ENCODE data around the gene LRRC8A.

The LRRC8A gene

DNA sequence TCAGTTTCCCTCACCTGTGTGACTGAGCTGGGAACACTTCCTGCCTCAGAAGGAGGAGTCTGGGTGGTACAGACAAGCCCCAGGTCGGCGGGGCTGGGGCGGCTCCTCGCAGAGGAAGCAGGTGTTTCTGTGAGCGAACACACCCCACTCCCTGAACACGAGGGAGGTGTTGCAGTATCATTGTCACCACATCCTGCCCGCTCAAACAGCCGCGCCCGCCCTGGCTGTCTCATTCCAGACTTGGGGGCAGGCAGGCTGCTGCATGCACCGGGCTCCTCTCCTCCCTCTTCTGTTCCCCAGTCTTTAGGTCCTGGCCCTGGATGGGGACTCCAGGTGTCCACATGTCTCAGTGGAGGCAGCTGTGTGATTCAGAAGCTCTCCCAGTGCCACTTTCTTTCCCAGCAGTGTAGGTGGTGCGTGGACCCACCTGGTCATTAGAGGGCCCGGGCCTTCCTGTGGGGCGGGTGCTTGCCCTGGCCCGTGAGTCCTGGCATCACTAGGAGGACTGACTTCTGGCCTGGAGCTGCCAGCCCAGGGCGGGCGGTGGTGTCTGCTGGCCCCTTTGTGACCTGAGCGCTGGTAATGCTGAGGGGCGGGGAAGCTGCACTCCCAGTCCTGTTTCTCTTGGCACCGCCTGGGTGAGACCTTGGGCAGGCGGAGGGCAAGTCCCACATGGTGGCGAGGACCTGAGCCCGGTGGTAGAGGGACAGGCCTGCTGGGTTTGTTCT, 20.6 kb downstream of the LRRC8A start:
- no peak for DNase-seq (ENCODE audit: low spot score)

DNA sequence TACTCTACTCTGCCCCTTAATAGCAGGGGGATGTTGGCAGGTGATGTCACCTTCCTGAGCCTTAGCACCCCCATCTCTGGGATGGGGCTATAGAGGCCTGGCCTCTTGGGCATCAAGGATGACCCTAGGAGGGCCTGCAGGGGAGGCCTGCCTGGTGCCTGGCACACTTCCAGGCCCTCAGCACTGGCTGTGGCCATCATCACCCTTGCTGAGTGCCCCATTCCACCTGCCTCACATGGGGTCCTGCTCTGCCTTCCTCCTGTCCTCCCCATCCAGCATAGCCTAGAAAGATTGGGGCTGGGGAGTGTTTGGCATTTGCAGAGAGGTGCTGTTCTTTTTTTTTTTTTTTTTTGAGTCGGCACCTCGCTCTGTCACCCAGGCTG, 21.1 kb downstream of the LRRC8A start:
- DNase-seq (ENCODE audit: low spot score): no peak

DNA sequence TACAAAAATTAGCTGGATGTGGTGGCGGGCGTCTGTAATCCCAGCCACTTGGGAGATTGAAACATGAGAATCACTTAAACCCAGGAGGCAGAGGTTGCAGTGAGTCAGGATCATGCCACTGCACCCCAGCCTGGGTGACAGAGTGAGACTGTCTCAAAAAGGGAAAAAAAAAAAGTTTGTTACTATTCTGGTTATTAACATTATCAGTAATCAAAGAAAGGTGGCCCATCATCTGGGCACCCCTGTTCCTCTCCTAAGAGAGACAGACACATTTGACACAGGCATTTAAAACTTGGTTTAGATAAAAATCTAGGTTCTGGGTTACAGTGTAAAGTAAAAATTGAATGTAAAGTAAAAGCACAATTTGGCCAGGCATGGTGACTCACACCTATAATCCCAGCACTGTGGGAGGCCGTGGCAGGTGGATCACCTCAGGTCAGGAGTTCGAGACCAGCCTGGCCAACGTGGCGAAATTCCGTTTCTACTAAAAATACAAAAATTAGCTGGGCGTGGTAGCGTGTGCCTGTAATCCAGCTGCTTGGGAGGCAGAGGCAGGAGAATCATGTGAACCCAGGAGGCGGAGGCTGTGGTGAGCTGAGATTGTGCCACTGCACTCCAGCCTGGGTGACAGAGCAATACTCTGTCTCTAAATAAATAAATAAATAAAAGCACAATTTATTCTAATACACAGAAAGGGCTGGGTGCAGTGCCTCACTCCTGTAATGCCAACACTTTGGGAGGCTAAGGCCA, 22.1 kb downstream of the LRRC8A start:
- DNase-seq (ENCODE audit: low spot score): no peak

DNA sequence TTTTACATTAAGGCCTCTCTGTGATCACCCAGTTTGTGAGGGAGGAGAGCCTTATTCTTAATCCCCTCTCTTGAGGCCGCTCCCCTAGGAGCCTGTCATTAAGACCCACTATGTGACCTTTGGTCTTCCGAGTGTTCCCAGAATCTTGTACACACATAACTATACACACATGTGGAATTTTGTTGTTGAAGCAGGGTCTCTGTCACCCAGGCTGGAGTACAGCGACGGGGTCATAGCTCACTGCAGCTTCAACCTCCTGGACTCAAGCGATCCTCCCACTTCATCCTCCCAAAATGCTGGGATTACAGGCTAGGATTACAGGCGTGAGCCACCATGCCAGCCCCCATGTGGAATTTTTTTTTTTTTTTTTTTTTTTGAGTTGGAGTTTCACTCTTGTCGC, 24.0 kb downstream of the LRRC8A start:
- no peak for DNase-seq (ENCODE audit: low spot score)

DNA sequence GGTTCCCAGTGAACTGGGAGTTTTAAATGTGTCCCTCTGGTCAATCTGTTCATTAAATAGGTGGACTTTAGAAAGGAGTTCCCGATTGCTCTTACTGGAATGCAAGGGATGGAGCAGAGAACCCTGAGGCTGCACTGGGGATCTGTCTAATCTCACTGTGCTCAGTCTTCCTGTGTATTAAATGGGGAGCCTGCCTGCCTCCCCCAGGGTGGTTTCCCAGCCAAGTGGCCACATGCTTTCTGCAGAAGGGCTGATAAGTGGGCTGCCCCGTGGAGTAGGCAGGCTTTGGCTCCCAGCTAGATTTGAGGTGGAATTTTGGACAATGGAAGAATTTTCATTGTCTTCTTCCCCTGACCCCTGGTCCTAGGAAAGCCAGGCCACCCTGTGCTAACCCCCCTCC, 24.8 kb downstream of the LRRC8A start:
- DNase-seq (ENCODE audit: low spot score): no peak

DNA sequence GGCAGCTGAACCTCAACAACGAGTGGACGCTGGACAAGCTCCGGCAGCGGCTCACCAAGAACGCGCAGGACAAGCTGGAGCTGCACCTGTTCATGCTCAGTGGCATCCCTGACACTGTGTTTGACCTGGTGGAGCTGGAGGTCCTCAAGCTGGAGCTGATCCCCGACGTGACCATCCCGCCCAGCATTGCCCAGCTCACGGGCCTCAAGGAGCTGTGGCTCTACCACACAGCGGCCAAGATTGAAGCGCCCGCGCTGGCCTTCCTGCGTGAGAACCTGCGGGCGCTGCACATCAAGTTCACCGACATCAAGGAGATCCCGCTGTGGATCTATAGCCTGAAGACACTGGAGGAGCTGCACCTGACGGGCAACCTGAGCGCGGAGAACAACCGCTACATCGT, 26.4 kb downstream of the LRRC8A start:
- no peak for DNase-seq (ENCODE audit: low spot score)

DNA sequence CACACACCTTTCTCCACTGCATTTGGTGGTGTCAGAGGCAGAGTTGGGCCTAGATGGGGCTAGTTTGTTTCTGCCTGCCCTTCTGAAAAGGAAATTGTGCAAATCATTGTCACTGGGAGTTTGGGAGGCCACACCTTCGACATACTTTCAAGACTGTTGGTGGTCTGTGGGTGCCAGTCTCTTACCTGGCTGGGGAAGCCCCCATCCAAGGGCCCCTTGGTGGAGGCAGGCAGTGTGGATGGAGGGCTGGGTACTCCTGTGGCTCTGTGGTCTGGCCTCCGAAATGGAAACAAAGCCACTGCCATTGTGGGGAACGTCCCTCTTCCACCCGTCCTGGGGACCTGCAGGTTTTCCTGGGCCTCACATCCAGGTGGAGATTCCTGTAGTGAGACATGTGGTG, 27.9 kb downstream of the LRRC8A start:
- no peak for DNase-seq (ENCODE audit: low spot score)

DNA sequence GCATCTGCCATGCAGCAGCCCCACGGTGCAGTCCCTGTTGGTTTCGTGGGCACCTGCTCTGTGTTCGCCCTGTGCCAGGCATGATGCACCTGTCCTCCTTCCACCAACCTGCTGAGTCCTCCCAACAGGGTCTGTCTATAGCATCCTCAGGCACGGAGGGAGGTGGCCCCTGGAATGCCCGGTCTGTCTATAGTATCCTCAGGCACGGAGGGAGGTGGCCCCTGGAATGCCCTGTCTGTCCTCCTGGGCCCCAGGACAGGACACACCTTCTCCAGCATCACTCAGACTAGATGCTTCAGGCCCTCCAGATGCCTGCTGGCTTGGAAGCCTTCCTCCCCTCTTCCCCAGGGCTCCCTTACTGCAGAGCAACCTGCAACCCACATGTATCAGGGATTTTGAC, 29.0 kb downstream of the LRRC8A start:
- no peak for DNase-seq (ENCODE audit: low spot score)

DNA sequence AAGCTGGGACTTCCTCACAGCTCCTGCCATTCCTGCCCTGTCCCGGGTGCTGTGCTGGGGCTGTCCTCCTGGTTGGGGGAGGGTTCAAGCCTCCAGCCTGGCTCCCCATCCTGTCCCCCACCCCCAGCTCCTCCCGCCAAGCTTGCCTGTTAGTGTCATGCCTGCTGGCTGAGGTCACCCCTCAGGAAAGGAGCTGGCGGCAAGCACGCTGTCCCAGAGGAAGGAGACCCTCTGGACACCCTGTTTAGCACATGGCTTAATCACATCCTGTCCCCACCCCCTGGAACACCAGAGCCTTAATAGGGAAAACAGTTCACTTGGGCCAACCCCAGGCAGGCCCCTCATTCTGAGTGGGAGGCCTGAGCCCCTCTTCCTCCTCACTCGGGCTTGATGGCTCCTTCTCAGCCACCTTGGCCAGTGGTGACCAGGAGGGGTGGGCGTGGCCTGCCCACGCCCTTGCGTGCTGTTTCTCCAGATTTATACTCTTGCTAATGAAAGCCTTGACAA, 29.6 kb downstream of the LRRC8A start:
- DNase-seq (ENCODE audit: low spot score): peak; percentile 98

DNA sequence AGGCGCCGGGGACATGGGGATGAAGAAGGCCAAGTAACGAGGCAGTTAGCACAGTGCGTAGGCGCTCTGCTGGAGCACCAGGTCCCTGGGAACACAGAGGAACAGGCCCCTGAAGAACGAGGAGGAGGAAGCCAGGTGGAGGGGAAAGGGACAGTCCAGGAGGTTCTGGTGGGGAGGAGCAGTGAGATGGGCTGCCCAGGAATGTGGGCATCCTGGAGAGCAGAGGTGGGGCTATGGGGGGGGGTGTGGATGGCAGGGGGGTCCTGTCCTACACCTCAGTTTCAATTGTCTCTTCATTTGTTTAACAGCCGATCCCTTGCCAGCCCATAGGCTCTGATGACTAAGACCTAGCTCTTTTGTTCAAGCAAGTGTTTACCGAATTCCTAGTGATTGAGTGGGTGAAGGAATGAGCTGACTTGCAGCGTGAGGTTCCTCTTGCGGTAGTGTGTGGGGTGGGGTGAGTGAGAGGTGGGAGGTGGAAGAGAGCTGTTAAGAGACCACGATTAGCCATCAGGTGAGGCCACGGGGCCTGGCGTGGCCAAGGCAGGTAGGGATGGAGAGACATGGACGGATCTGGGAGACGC, 30.4 kb downstream of the LRRC8A start:
- peak; percentile 93 for DNase-seq (ENCODE audit: low spot score)

DNA sequence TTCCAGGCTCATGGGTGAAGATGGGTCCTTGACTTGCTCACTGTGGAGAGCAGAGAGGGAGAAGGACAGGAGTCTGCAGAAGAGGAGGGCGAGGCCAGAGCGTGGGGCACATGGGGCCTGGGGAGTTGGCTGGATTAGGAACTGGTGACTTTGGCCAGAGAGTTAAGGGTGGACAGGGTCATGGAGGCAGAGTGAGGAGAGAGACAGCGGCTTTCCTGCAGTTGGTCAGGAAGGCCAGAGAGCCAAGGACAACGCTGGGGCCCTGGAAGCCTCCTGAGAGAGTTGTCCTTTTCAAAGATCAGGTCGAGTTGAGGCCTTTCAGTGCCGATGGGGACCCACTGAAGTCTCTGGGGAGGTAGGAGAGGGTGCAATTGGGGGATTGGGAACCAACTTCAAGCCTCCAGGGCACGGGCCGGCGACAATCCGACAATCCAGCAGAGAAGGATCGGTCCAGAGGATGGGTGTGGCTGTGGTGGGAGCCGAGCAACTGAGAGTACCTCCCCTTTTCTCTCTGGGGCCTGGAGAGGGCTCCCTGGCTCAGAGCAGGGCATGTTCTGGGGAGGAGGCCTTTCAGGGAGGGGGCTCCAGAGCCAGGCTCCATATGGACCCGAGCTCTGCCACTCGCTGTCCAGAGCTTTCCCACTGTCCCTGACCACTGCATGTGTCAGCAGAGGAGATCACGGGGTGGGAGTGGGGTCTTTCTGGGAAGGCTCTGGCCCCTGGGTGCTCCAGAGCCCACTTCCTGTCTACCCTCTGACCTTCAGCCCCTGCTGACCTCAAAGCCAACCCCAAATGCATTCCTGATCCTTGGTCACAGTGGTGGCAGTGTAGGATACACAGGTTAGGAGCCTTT, 31.3 kb downstream of the LRRC8A start:
- no peak for DNase-seq (ENCODE audit: low spot score)

DNA sequence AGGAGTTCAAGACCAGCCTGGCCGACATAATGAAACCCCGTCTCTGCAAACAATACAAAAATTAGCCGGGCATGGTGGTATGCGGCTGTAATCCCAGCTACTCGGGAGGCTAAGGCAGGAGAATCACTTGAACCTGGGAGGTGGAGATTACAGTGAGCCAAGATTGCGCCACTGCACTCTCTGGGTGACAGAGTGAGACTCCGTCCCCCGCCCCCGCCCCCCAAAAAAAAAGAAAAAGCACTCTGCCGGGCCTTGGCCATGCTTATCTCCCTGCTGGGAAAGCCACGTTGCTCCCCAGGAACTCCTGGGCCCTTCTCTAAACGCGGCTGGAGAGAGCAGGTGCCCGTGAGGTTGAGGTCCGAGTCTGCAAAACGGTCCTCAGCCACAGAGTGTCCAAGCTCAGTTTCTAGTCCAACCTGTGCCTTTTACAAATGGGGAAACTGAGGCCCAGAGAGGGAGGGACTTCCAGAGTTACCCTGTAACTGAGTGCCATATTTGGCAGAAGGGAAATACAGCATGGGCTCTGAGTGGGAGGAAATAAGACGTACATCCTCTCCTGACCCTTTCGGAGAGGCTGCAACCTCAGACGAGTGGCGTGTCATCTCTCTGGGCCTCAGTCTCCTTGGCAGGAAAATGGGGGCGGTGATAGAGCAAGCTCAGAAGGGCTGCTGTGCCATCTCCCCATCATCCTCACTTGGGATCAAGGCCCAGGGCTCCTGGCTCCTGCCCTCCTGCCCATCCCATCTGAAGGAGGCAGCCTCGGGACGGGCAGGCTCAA, 32.3 kb downstream of the LRRC8A start:
- no peak for DNase-seq (ENCODE audit: low spot score)

DNA sequence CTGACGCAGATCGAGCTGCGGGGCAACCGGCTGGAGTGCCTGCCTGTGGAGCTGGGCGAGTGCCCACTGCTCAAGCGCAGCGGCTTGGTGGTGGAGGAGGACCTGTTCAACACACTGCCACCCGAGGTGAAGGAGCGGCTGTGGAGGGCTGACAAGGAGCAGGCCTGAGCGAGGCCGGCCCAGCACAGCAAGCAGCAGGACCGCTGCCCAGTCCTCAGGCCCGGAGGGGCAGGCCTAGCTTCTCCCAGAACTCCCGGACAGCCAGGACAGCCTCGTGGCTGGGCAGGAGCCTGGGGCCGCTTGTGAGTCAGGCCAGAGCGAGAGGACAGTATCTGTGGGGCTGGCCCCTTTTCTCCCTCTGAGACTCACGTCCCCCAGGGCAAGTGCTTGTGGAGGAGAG, 34.3 kb downstream of the LRRC8A start:
- DNase-seq (ENCODE audit: low spot score): no peak

DNA sequence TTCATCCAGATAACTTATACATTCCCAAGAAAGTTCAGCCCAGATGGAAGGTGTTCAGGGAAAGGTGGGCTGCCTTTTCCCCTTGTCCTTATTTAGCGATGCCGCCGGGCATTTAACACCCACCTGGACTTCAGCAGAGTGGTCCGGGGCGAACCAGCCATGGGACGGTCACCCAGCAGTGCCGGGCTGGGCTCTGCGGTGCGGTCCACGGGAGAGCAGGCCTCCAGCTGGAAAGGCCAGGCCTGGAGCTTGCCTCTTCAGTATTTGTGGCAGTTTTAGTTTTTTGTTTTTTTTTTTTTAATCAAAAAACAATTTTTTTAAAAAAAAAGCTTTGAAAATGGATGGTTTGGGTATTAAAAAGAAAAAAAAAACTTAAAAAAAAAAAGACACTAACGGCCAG, 34.8 kb downstream of the LRRC8A start:
- no peak for DNase-seq (ENCODE audit: low spot score)

DNA sequence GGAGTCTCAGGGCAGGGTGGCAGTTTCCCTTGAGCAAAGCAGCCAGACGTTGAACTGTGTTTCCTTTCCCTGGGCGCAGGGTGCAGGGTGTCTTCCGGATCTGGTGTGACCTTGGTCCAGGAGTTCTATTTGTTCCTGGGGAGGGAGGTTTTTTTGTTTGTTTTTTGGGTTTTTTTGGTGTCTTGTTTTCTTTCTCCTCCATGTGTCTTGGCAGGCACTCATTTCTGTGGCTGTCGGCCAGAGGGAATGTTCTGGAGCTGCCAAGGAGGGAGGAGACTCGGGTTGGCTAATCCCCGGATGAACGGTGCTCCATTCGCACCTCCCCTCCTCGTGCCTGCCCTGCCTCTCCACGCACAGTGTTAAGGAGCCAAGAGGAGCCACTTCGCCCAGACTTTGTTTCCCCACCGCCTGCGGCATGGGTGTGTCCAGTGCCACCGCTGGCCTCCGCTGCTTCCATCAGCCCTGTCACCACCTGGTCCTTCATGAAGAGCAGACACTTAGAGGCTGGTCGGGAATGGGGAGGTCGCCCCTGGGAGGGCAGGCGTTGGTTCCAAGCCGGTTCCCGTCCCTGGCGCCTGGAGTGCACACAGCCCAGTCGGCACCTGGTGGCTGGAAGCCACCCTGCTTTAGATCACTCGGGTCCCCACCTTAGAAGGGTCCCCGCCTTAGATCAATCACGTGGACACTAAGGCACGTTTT, 35.4 kb downstream of the LRRC8A start:
- DNase-seq (ENCODE audit: low spot score): no peak

DNA sequence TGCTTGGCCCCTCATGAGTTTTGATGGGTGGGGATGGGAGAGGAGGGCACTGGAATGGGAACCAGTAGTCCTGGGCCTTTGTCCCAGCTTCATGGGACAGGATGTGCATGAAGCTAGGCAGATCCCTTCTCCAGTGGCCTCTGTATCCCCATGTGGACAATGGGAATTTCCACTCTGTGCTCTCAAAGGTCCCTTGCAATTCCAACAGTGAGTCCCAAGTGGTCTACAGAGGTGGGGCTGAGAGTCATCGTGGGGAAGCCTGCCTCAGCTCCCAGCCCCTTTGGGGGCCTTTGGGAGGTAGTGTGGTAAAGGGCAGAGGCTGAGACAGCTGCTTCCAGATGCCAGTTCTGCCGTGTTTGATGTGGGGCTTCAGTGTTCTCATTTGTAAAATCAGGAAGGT, 37.0 kb downstream of the LRRC8A start:
- no peak for DNase-seq (ENCODE audit: low spot score)

DNA sequence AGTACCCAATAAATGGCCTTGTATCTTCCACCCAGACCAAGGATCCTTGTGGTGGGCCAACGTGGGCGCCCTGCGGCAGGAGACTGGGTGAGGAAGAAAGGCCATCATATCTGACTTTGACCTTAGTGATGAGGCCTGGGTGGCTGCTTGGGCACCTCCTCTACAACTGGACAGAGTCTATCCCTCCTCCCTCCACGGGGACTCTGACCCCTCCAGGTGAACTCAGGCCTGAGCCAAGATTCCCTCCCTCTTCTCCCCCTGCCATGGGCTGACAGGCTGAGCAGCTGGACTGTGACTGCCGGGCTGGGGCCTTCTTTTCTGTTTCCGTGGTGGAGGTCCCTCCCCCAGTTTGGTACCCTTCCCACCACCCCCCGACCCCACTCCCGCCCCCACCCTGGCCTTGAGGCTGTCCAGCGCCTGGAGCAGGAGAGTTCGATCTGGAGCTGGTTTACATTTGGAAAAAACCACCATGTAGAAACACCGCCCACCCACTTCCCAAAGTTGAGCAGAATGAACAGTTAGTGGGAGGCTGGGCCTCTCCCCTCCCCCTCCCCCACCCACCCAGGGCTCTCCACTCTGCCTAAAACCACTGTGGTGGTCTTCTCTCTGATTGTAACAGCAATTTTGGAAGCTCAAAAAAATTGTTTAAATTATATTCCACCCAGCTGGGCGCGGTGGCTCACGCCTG, 37.6 kb downstream of the LRRC8A start:
- DNase-seq (ENCODE audit: low spot score): no peak

DNA sequence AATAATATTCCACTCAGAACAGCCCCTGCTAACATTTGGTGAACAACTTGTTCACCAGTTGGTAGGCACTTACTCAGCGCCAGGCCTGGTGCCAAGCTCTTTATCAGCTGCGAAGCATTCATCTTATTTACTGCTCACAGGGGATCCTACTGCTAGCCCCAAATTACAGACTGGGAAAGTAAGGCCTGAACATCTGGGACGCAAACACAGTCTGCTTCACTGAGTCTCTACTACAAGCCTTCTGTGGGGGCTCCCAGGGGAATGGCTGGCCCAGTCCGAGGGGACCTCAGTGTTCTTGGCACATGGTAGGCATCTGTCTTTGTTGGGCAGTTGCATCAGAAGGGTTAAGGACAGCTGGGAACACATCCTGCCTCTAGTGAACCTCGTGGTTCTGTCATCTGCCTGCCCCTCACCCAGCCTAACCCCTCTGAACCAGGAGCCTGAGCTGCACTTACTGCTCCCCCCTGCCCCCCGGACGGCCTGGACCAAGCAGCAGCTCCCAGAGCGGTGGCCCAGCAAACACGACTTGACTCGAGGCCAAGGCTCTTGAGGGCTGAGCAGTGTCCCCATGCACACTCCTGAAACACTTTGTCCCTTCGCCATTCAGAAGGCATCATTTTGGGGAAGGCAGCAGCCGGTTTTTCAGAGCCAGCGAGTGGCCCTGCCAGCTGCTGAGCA, 38.6 kb downstream of the LRRC8A start, which contains the start of gene PHYHD1:
PHYHD1 (plus strand) TSS at position 602 of the 678 bp plus-strand sequence. CDS start 1,342 bp downstream, outside the sequence.
- DNase-seq (ENCODE audit: low spot score): no peak

Measured in kidney capillary endothelial cell (primary cell).